K562 (cell line): ENCODE data around the gene PIK3C2A. TPM values are rescaled to one million over a fixed set of nuclear protein-coding genes. Genes with fewer than 3 reads are reported as not detected.

Experiments used
- ATAC-seq: fragments of 200-7000 bp; cut with Tn5 transposase; 3 replicates; pipeline ENCODE4 v1.9.1; 2020; ENCODE audit warnings: moderate library complexity
- BruUV-seq: library from RNA; stranded (reverse); fragments of 400-500 nt; replicated peaks from 2 replicates; lab custom pipeline; 2021; lab: Mats Ljungman, UMichigan
- CTCF ChIA-PET: fragments of 300-600 bp; formaldehyde crosslinking; extraction: SDS; loops from one replicate; lab custom pipeline; 2021; ENCODE audit warnings: low intra/inter-chr PET ratio; lab: Yijun Ruan, JAX
- POLR2A ChIA-PET: fragments of 300-600, 350-650 bp; sonication (Branson Sonifier 250); formaldehyde crosslinking; extraction: SDS; loops from one replicate; lab custom pipeline; 2021; ENCODE audit warnings: antibody characterized with exemption, inconsistent platforms; lab: Yijun Ruan, JAX
- DNase-seq, 4 experiments: peaks; one replicate each; pipeline versions ENCODE4 v3.0.0 to v3.0.0-alpha.2; 2011 to 2018; ENCODE audit warnings: low spot score in 3 of 4, mixed read lengths in 3 of 4; ENCODE audit errors: extremely low read depth in 1 of 4
- FAIRE-seq: peaks from 2 replicates; lab custom pipeline; 2011; peaks lifted over from hg19 to GRCh38; lab: Jason Lieb, UNC
- H2AFZ ChIP-seq: 2 replicates; pipeline ENCODE4 v1.6.0; 2011; ENCODE audit warnings: low read depth, low read length, control low read depth, inconsistent platforms
- H3K27ac ChIP-seq: fragments of 200-600 bp; 3 replicates; pipeline ENCODE4 v1.8.0; 2011; ENCODE audit warnings: low read depth, mild to moderate bottlenecking, control low read depth, inconsistent platforms, low read length, moderate library complexity, mixed read lengths; ENCODE audit errors: extremely low read depth
- H3K27me3 ChIP-seq, 2 experiments: fragments of 300-600 bp in 1 of 2; 2 replicates in 1 of 2; 3 replicates in 1 of 2; pipeline versions ENCODE4 v1.6.0 to v1.8.0; 2011; ENCODE audit warnings: inconsistent platforms in 2 of 2, low read length in 2 of 2, mild to moderate bottlenecking in 1 of 2, mixed read lengths in 1 of 2, moderate library complexity in 1 of 2; ENCODE audit not compliant: control insufficient read depth in 2 of 2, insufficient read depth in 2 of 2
- H3K36me3 ChIP-seq: fragments of 300-600 bp; 3 replicates; pipeline ENCODE4 v1.8.0; 2011; ENCODE audit warnings: mild to moderate bottlenecking, low read length, inconsistent platforms; ENCODE audit not compliant: control insufficient read depth, insufficient read depth
- H3K4me1 ChIP-seq, 2 experiments: fragments of 200-600 bp in 1 of 2; replicated peaks in 1 of 2; 2 replicates in 1 of 2; 3 replicates in 1 of 2; pipeline versions ENCODE4 v1.5.1 to v1.8.0; 2011; ENCODE audit warnings: inconsistent platforms in 2 of 2, low read length in 2 of 2, mild to moderate bottlenecking in 1 of 2, mixed read lengths in 1 of 2, moderate library complexity in 1 of 2; ENCODE audit not compliant: control insufficient read depth in 2 of 2, insufficient read depth in 2 of 2
- H3K4me2 ChIP-seq: 2 replicates; pipeline ENCODE4 v1.6.1; 2011; ENCODE audit warnings: low read length, control low read depth, inconsistent platforms, mixed read lengths; ENCODE audit not compliant: insufficient read depth
- H3K4me3 ChIP-seq: fragments of 200-600 bp; sonication (generic), shearing (Covaris generic); 2 replicates; pipeline ENCODE4 v1.5.1; 2016; ENCODE audit warnings: control low read depth, inconsistent platforms
- H3K79me2 ChIP-seq: fragments of 200-600 bp; 3 replicates; pipeline ENCODE4 v1.8.0; 2011; ENCODE audit warnings: low read length, inconsistent platforms; ENCODE audit not compliant: control insufficient read depth, insufficient read depth
- H3K9ac ChIP-seq, 2 experiments: 2 replicates each; pipeline versions ENCODE4 v1.6.0 to v1.6.1; 2011; ENCODE audit warnings: low read depth in 2 of 2, low read length in 2 of 2, control low read depth in 1 of 2, inconsistent platforms in 1 of 2, mild to moderate bottlenecking in 1 of 2, mixed read lengths in 1 of 2; ENCODE audit not compliant: insufficient read depth in 1 of 2
- H3K9me1 ChIP-seq: one replicate; pipeline ENCODE4 v1.6.0; 2011; ENCODE audit warnings: inconsistent platforms, mild to moderate bottlenecking, low read length, moderate library complexity; ENCODE audit not compliant: control insufficient read depth, insufficient read depth
- H3K9me3 ChIP-seq: replicated peaks from 2 replicates; pipeline ENCODE4 v1.5.1; 2011; ENCODE audit warnings: low read depth, low read length, inconsistent platforms; ENCODE audit not compliant: control insufficient read depth, insufficient read depth
- H4K20me1 ChIP-seq: replicated peaks from 2 replicates; pipeline ENCODE4 v1.6.1; 2011; ENCODE audit warnings: low read length, inconsistent platforms, mixed read lengths; ENCODE audit not compliant: control insufficient read depth, insufficient read depth
- BRD9 ChIP-seq: fragments of 450-650 bp; IDR thresholded peaks from 2 replicates; pipeline ENCODE4 v1.6.1; 2018; ENCODE audit warnings: low read depth; ENCODE audit not compliant: partially characterized antibody
- CBFA2T2 ChIP-seq: fragments of 450-650 bp; conservative IDR thresholded peaks from 2 replicates; pipeline ENCODE4 v1.6.1; 2017; ENCODE audit warnings: mild to moderate bottlenecking
- GATAD2B ChIP-seq: fragments of 450-650 bp; IDR thresholded peaks from 2 replicates; pipeline ENCODE4 v1.6.1; 2017; ENCODE audit warnings: mild to moderate bottlenecking, borderline replicate concordance
- HEY1 ChIP-seq: fragments of 250-450 bp; sonication (Bioruptor Pico); IDR thresholded peaks from 2 replicates; pipeline ENCODE4 v1.5.0; 2020; ENCODE audit warnings: mild to moderate bottlenecking, moderate library complexity, borderline replicate concordance
- KAT7 ChIP-seq: sonication (generic); formaldehyde crosslinking; IDR thresholded peaks from 2 replicates; pipeline ENCODE4 v1.8.0; 2022; ENCODE audit warnings: missing genetic modification reagents, mild to moderate bottlenecking, borderline replicate concordance
- MEF2D ChIP-seq: conservative IDR thresholded peaks from 2 replicates; pipeline ENCODE4 v1.6.1; 2016; ENCODE audit warnings: low read depth, missing genetic modification characterization, missing compliant biosample characterization
- PHF21A ChIP-seq: fragments of 450-650 bp; IDR thresholded peaks from 2 replicates; pipeline ENCODE4 v1.6.1; 2017; ENCODE audit warnings: low read depth, borderline replicate concordance
- U2AF1 ChIP-seq: fragments of 200-400 bp; formaldehyde crosslinking; optimal IDR thresholded peaks from 2 replicates; pipeline ENCODE3; 2017; ENCODE audit warnings: mild to moderate bottlenecking, low read depth, low read length, moderate library complexity
- ZNF23 ChIP-seq: fragments of 250-450 bp; sonication (Bioruptor Pico); IDR thresholded peaks from 2 replicates; pipeline ENCODE4 v1.4.0; 2020; ENCODE audit warnings: mild to moderate bottlenecking
- ZNF232 ChIP-seq: sonication (generic); formaldehyde crosslinking; IDR thresholded peaks from 2 replicates; pipeline ENCODE4 v1.8.0; 2022; ENCODE audit warnings: mild to moderate bottlenecking, missing genetic modification reagents
- ZNF764 ChIP-seq: fragments of 250-450 bp; sonication (Bioruptor Pico); IDR thresholded peaks from 2 replicates; pipeline ENCODE4 v1.4.0; 2020; ENCODE audit warnings: low read depth, mild to moderate bottlenecking, moderate library complexity
- ZNF780A ChIP-seq: fragments of 250-450 bp; sonication (Bioruptor Pico); IDR thresholded peaks from 2 replicates; pipeline ENCODE4 v1.5.0; 2021; ENCODE audit warnings: mild to moderate bottlenecking
- ZSCAN32 ChIP-seq: fragments of 450-650 bp; formaldehyde crosslinking; IDR thresholded peaks from 2 replicates; pipeline ENCODE4 v1.4.0; 2020; ENCODE audit warnings: mild to moderate bottlenecking, moderate library complexity
- WGBS: fragments of 100-300 bp; shearing (Covaris generic); methylation state at CpG from one replicate; pipeline ENCODE4 v1.1.6; 2016; ENCODE audit warnings: low coverage, mixed read lengths; ENCODE audit not compliant: insufficient coverage; ENCODE audit errors: missing lambda C conversion rate; 5-methylcytosine and 5-hydroxymethylcytosine counted together
- in situ Hi-C: fragments of 300-500 bp; cut with MboI; formaldehyde crosslinking; loops from 4 replicates; pipeline ENCODE4 v1.15.0; 2018; ENCODE audit warnings: inconsistent platforms, mixed read lengths
- intact Hi-C: fragments of 100-400 bp; cut with micrococcal nuclease; formaldehyde crosslinking; loops from 2 replicates; pipeline ENCODE4 v1.14.2; 2022
- polyA plus RNA-seq, 8 experiments: library from polyadenylated mRNA; depleted of rRNA in 4 of 8; stranded (reverse) in 5 of 8; unstranded in 3 of 8; fragments of >200 nt; fragmentation: Nextera tagmentation in 2 of 8; fragmentation: Illumina TruSeq in 1 of 8; extraction: Ambion mirVana in 2 of 8; extraction: Trizol in 1 of 8; gene quantifications; 2 replicates each; pipeline versions ENCODE4 v1.2.1 to v1.2.3, GENCODE V29; 2011 to 2014; ENCODE audit warnings: inconsistent platforms in 1 of 8, missing spikeins in 1 of 8
- total RNA-seq, 7 experiments: library from RNA; depleted of rRNA in 6 of 7; stranded (reverse); fragments of >200 nt in 6 of 7; fragmentation: Illumina TruSeq in 2 of 7; extraction: Trizol in 2 of 7; gene quantifications; 2 replicates each; pipeline versions ENCODE4 v1.2.1 to v1.2.3, GENCODE V29; 2011 to 2021; ENCODE audit warnings: low replicate concordance in 1 of 7
- TF ChIP-seq, protein P1 (sequence below): fragments of 250-450 bp; sonication (Bioruptor Pico); IDR thresholded peaks from 2 replicates; pipeline ENCODE4 v1.8.0; 2021; ENCODE audit warnings: borderline replicate concordance, mild to moderate bottlenecking, moderate library complexity; ENCODE audit not compliant: poor library complexity, severe bottlenecking
- TF ChIP-seq, protein P2 (sequence below): fragments of 450-650 bp; IDR thresholded peaks from 2 replicates; pipeline ENCODE4 v1.6.1; 2016; ENCODE audit warnings: antibody characterized with exemption
- TF ChIP-seq, protein P3 (sequence below): sonication (generic); IDR thresholded peaks from 2 replicates; pipeline ENCODE4 v1.6.1; 2016

Gene PIK3C2A
- total and polyA plus RNA-seq, 9 of the 15 experiments (the other 6 are each of a cell fraction or from before 2014, with no cell fraction given): 3.1 to 25.2 (median 15.6) TPM

DNA sequence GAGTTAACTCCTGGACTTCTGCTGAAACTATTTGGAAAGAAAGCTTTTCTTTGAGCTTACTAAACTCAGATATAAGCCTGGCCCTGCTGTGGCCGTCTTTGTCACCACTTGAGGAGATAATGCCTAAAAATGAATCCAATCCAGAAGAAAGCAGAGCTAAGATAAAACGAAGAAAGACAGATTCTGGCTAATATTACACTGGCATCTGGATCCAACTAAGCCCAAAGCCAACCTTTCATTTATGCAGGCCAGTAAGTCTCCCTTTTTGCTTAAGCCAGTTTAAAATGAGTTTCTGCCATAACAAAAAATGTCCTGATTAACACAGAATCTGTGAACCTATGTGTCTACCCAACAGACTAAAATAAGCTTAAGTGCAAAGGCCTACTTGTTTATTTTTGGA, 34.5 kb downstream of the PIK3C2A start (continued):
- TF ChIP-seq U2AF1: no peak

DNA sequence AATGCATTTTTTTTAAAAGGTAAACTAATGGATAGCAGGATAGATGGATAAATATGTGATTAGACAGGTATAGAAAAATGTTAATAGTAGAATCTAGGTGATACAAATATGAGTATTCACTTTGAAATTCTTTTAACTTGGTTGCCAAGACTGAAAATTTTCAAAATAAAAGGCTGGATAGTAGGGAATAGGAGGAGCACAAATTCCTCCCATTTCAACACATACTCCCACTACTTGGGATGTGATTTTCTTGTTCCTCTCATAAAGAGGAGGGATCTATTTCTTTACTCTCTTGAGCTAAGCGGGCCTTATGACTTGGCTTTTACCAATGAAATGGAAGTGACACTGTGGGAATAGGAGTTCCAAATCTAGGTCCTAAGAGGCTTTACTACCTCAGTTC, 35.9 kb downstream of the PIK3C2A start:
- TF ChIP-seq ZNF764 (no peak), BRD9 (no peak), GATAD2B (no peak), HEY1 (CRISPR knock-in tag) (no peak), ZNF23 (CRISPR knock-in tag) (no peak), ZSCAN32 (no peak), ZNF232 (no peak), ZNF780A (CRISPR knock-in tag) (no peak), CBFA2T2 (no peak), KAT7 (CRISPR knock-in tag) (no peak), PHF21A (no peak), MEF2D (no peak)
- TF ChIP-seq, protein P1, sequence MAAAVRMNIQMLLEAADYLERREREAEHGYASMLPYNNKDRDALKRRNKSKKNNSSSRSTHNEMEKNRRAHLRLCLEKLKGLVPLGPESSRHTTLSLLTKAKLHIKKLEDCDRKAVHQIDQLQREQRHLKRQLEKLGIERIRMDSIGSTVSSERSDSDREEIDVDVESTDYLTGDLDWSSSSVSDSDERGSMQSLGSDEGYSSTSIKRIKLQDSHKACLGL (CRISPR knock-in tag): no peak
- TF ChIP-seq, protein P2, sequence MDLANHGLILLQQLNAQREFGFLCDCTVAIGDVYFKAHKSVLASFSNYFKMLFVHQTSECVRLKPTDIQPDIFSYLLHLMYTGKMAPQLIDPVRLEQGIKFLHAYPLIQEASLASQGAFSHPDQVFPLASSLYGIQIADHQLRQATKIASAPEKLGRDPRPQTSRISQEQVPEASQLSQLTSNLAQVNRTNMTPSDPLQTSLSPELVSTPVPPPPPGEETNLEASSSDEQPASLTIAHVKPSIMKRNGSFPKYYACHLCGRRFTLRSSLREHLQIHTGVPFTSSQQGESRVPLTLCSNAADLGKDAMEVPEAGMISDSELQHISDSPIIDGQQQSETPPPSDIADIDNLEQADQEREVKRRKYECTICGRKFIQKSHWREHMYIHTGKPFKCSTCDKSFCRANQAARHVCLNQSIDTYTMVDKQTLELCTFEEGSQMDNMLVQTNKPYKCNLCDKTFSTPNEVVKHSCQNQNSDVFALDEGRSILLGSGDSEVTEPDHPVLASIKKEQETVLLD: no peak
- TF ChIP-seq, protein P3, sequence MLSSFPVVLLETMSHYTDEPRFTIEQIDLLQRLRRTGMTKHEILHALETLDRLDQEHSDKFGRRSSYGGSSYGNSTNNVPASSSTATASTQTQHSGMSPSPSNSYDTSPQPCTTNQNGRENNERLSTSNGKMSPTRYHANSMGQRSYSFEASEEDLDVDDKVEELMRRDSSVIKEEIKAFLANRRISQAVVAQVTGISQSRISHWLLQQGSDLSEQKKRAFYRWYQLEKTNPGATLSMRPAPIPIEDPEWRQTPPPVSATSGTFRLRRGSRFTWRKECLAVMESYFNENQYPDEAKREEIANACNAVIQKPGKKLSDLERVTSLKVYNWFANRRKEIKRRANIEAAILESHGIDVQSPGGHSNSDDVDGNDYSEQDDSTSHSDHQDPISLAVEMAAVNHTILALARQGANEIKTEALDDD: no peak
- in situ Hi-C loops: no loop called here
- peaks cover 4% of the 10 kb centered on the region; the same call in 1 of the 3 replicates for H3K36me3 ChIP-seq
- H3K79me2 ChIP-seq: no peaks in the 10 kb centered on the region
- H3K27me3 ChIP-seq: no peaks in the 10 kb centered on the region
- no peak overlapping the region for H3K4me3 ChIP-seq
- DNase-seq: no peak
- H4K20me1 ChIP-seq: no peaks in the 10 kb centered on the region
- CTCF ChIA-PET: no interaction called here
- POLR2A ChIA-PET: interaction anchor here (1.3 to 3.5 kb wide), 2 partner anchors 11 to 15 kb away, joined by 5 to 13 read pairs; no protein-coding TSS in a partner anchor
- H2AFZ ChIP-seq: no peak overlapping the region
- H3K9me3 ChIP-seq: no peaks in the 10 kb centered on the region
- ATAC-seq: no peak
- no peak overlapping the region for H3K9ac ChIP-seq
- no peaks in the 10 kb centered on the region for H3K9me1 ChIP-seq
- WGBS: 88% methylated on average over 1 of the region's 1 CpG
- H3K4me2 ChIP-seq: no peak overlapping the region
- FAIRE-seq: no peak
- BruUV-seq: no TSS peak
- intact Hi-C loops: no loop called here
- no peaks in the 10 kb centered on the region for H3K4me1 ChIP-seq
- H3K27ac ChIP-seq: no peak overlapping the region
